H9 (cell line): ENCODE data around the gene BMPR1A. TPM values are rescaled to one million over a fixed set of nuclear protein-coding genes. Genes with fewer than 3 reads are reported as not detected.

Source experiments
- DNase-seq: peaks from one replicate; pipeline ENCODE4 v3.0.0-alpha.2; 2017
- H2AFZ ChIP-seq: one replicate; pipeline ENCODE4 v1.6.1; 2013; ENCODE audit warnings: mild to moderate bottlenecking, low read length, control low read depth, moderate library complexity
- H2AK5ac ChIP-seq: 2 replicates; pipeline ENCODE4 v1.6.1; 2013; ENCODE audit warnings: low read length, control low read depth, mixed read lengths; ENCODE audit not compliant: insufficient read length
- H2BK120ac ChIP-seq: one replicate; pipeline ENCODE4 v1.6.1; 2013; ENCODE audit warnings: low read depth, mild to moderate bottlenecking, low read length, control low read depth, inconsistent platforms; ENCODE audit not compliant: poor library complexity, severe bottlenecking
- H2BK12ac ChIP-seq: 2 replicates; pipeline ENCODE4 v1.6.1; 2013; ENCODE audit warnings: low read length, control low read depth, mixed read lengths, low read depth; ENCODE audit not compliant: insufficient read length
- H2BK15ac ChIP-seq: 2 replicates; pipeline ENCODE4 v1.6.1; 2013; ENCODE audit warnings: low read depth, low read length, control low read depth
- H2BK20ac ChIP-seq: one replicate; pipeline ENCODE4 v1.6.1; 2013; ENCODE audit warnings: low read depth, mild to moderate bottlenecking, low read length, control low read depth, inconsistent platforms; ENCODE audit not compliant: poor library complexity, severe bottlenecking
- H2BK5ac ChIP-seq: 2 replicates; pipeline ENCODE4 v1.6.1; 2013; ENCODE audit warnings: low read length, control low read depth, mixed read lengths; ENCODE audit not compliant: insufficient read length
- H3K14ac ChIP-seq: 2 replicates; pipeline ENCODE4 v1.6.1; 2013; ENCODE audit warnings: low read length, control low read depth; ENCODE audit not compliant: insufficient read depth
- H3K18ac ChIP-seq: 2 replicates; pipeline ENCODE4 v1.6.1; 2013; ENCODE audit warnings: low read depth, mild to moderate bottlenecking, mixed read lengths, low read length, control low read depth; ENCODE audit not compliant: insufficient read length
- H3K23ac ChIP-seq: 2 replicates; pipeline ENCODE4 v1.6.1; 2013; ENCODE audit warnings: low read length, control low read depth, mixed read lengths, low read depth; ENCODE audit not compliant: insufficient read length
- H3K23me2 ChIP-seq: 2 replicates; pipeline ENCODE4 v1.6.1; 2013; ENCODE audit warnings: low read depth, mild to moderate bottlenecking, mixed read lengths, low read length, control low read depth; ENCODE audit not compliant: insufficient read length, poor library complexity, severe bottlenecking
- H3K27ac ChIP-seq: 2 replicates; pipeline ENCODE4 v1.5.1; 2013; ENCODE audit warnings: low read length, control low read depth, mixed read lengths, low read depth; ENCODE audit not compliant: insufficient read length
- H3K27me3 ChIP-seq: 2 replicates; pipeline ENCODE4 v1.6.1; 2013; ENCODE audit warnings: low read length, control low read depth, inconsistent platforms; ENCODE audit not compliant: insufficient read depth
- H3K4ac ChIP-seq: 2 replicates; pipeline ENCODE4 v1.6.1; 2013; ENCODE audit warnings: low read depth, mild to moderate bottlenecking, control low read depth, inconsistent platforms, low read length, moderate library complexity
- H3K4me1 ChIP-seq: 2 replicates; pipeline ENCODE4 v1.6.1; 2013; ENCODE audit warnings: low read length, control low read depth, inconsistent platforms; ENCODE audit not compliant: insufficient read depth
- H3K4me2 ChIP-seq: 2 replicates; pipeline ENCODE4 v1.6.1; 2013; ENCODE audit warnings: low read length, control low read depth, mixed read lengths; ENCODE audit not compliant: insufficient read length, insufficient read depth
- H3K56ac ChIP-seq: 2 replicates; pipeline ENCODE4 v1.6.1; 2013; ENCODE audit warnings: low read depth, mild to moderate bottlenecking, mixed read lengths, low read length, control low read depth; ENCODE audit not compliant: insufficient read length
- H3K79me1 ChIP-seq: 2 replicates; pipeline ENCODE4 v1.6.1; 2013; ENCODE audit warnings: low read depth, mild to moderate bottlenecking, moderate library complexity, low read length, control low read depth, inconsistent platforms; ENCODE audit not compliant: insufficient read depth, poor library complexity, severe bottlenecking
- H3K79me2 ChIP-seq: 2 replicates; pipeline ENCODE4 v1.6.1; 2013; ENCODE audit warnings: low read length, control low read depth, inconsistent platforms; ENCODE audit not compliant: insufficient read depth
- H3K9ac ChIP-seq: 2 replicates; pipeline ENCODE4 v1.6.1; 2013; ENCODE audit warnings: low read length, control low read depth, mixed read lengths; ENCODE audit not compliant: insufficient read length; ENCODE audit errors: extremely low read depth
- H3K9me3 ChIP-seq: one replicate; pipeline ENCODE4 v1.6.1; 2013; ENCODE audit warnings: low read depth, low read length, inconsistent platforms; ENCODE audit not compliant: control insufficient read depth
- H3T11ph ChIP-seq: one replicate; pipeline ENCODE4 v1.6.1; 2013; ENCODE audit warnings: mild to moderate bottlenecking, low read length, control low read depth, inconsistent platforms
- H4K20me1 ChIP-seq: one replicate; pipeline ENCODE4 v1.6.1; 2013; ENCODE audit not compliant: control insufficient read depth, insufficient read length, insufficient read depth
- H4K5ac ChIP-seq: 2 replicates; pipeline ENCODE4 v1.6.1; 2013; ENCODE audit warnings: low read depth, mild to moderate bottlenecking, mixed read lengths, low read length, control low read depth; ENCODE audit not compliant: insufficient read length
- H4K8ac ChIP-seq: replicated peaks from 2 replicates; pipeline ENCODE4 v1.6.1; 2013; ENCODE audit warnings: low read length, control low read depth, mixed read lengths, low read depth; ENCODE audit not compliant: insufficient read length
- H4K91ac ChIP-seq: 2 replicates; pipeline ENCODE4 v1.6.1; 2013; ENCODE audit warnings: low read depth, mild to moderate bottlenecking, moderate library complexity, mixed read lengths, low read length, control low read depth; ENCODE audit not compliant: insufficient read length
- H3K27ac Mint-ChIP-seq, 3 experiments: 2 replicates in 2 of 3; 3 replicates in 1 of 3; pipeline ENCODE4 v1.8.0; 2020 to 2021; ENCODE audit warnings: mixed read lengths in 3 of 3, mild to moderate bottlenecking in 1 of 3, moderate library complexity in 1 of 3
- H3K27me3 Mint-ChIP-seq: 2 replicates; pipeline ENCODE4 v1.8.0; 2021; ENCODE audit warnings: low read depth, mild to moderate bottlenecking, moderate library complexity, mixed read lengths
- H3K36me3 Mint-ChIP-seq, 3 experiments: 2 replicates in 2 of 3; 3 replicates in 1 of 3; pipeline ENCODE4 v1.8.0; 2020 to 2021; ENCODE audit warnings: low read depth in 3 of 3, mixed read lengths in 3 of 3; ENCODE audit not compliant: insufficient read depth in 1 of 3
- H3K4me1 Mint-ChIP-seq, 2 experiments: 2 replicates each; pipeline ENCODE4 v1.8.0; 2020; ENCODE audit warnings: mixed read lengths in 2 of 2
- H3K4me3 Mint-ChIP-seq, 2 experiments: 2 replicates in 1 of 2; 3 replicates in 1 of 2; pipeline ENCODE4 v1.8.0; 2020 to 2021; ENCODE audit warnings: mild to moderate bottlenecking in 2 of 2, mixed read lengths in 2 of 2, moderate library complexity in 1 of 2
- H3K9me3 Mint-ChIP-seq, 2 experiments: 2 replicates in 1 of 2; 3 replicates in 1 of 2; pipeline ENCODE4 v1.8.0; 2020; ENCODE audit warnings: mild to moderate bottlenecking in 2 of 2, mixed read lengths in 2 of 2, moderate library complexity in 1 of 2
- CTCF ChIP-seq: fragments of 200-600 bp; sonication (generic); conservative IDR thresholded peaks from 3 replicates; pipeline ENCODE4 v1.8.0; 2021; ENCODE audit warnings: antibody characterized with exemption, mild to moderate bottlenecking
- WGBS: extraction: QIAGEN DNeasy Blood & Tissue Kit; methylation state at CpG from one replicate; pipeline ENCODE4 v1.1.7; 2013; ENCODE audit warnings: missing lambda C conversion rate, low lambda C conversion rate, mixed read lengths; ENCODE audit not compliant: insufficient read length; ENCODE audit errors: extremely low coverage; 5-methylcytosine and 5-hydroxymethylcytosine counted together
- total RNA-seq: library from RNA; stranded (reverse); gene quantifications from 2 replicates; pipeline ENCODE4 v1.2.1, GENCODE V29; 2021

Gene BMPR1A
- total RNA-seq, 1 experiment from 2014 or later, result 138 TPM

- WGBS, result no CpG with 5 or more reads among the region's 20 CpGs
These were observed 214.5 kb downstream of the BMPR1A start for GRCh38 chr10:86970982-86971231.

More at GRCh38 chr10:86970982-86971231, 214.5 kb downstream of the BMPR1A start:
- Histone ChIP-seq H4K8ac (no peak overlapping the region), H3K79me1 (no peaks in the 10 kb centered on the region), H2AK5ac (no peak overlapping the region), H2AFZ (no peak overlapping the region), H2BK20ac (no peak overlapping the region), H3K79me2 (no peaks in the 10 kb centered on the region), H2BK15ac (no peak overlapping the region), H4K20me1 (no peaks in the 10 kb centered on the region), H2BK120ac (no peak overlapping the region), H3K4ac (no peak overlapping the region), H3K27ac (no peak overlapping the region), H3T11ph (no peak overlapping the region), H3K9me3 (no peaks in the 10 kb centered on the region), H3K56ac (no peak overlapping the region), H2BK5ac (no peak overlapping the region), H3K18ac (no peak overlapping the region), H3K14ac (peak overlapping the region; percentile 20; the same call in 1 of the 2 replicates), H3K23ac (no peak overlapping the region), H3K23me2 (peaks cover 15% of the 10 kb centered on the region), H3K4me2 (peak overlapping the region; percentile 44), H2BK12ac (no peak overlapping the region), H4K91ac (no peak overlapping the region), H3K9ac (peak overlapping the region; percentile 18), H3K4me1 (peaks cover 2% of the 10 kb centered on the region; the same call in 1 of the 2 replicates), H4K5ac (no peak overlapping the region), H3K27me3 (peaks cover 10% of the 10 kb centered on the region; the same call in 1 of the 2 replicates)
- peaks cover 31% of the 10 kb centered on the region for H3K27me3 Mint-ChIP-seq
- TF ChIP-seq CTCF, result no peak
- H3K27ac Mint-ChIP-seq, result no peak overlapping the region
- peaks cover 0 to 3% (median 0%) of the 10 kb centered on the region in 3 experiments; a peak in 1 of 7 replicates for H3K36me3 Mint-ChIP-seq
- DNase-seq, result no peak
- H3K4me3 Mint-ChIP-seq, result peak overlapping the region; percentile 67 to 75
- H3K9me3 Mint-ChIP-seq, result peaks cover 0 to 4% of the 10 kb centered on the region in 2 experiments; a peak in 1 of 5 replicates
- H3K4me1 Mint-ChIP-seq, result peaks cover 29 to 45% of the 10 kb centered on the region in 2 experiments
